ENCODE results near the gene TPSAB1. TPM values are rescaled to one million over a fixed set of nuclear protein-coding genes. Genes with fewer than 3 reads are reported as not detected.

The TPSAB1 gene
- total RNA-seq, 1 experiment from 2014 or later, result not detected

DNA sequence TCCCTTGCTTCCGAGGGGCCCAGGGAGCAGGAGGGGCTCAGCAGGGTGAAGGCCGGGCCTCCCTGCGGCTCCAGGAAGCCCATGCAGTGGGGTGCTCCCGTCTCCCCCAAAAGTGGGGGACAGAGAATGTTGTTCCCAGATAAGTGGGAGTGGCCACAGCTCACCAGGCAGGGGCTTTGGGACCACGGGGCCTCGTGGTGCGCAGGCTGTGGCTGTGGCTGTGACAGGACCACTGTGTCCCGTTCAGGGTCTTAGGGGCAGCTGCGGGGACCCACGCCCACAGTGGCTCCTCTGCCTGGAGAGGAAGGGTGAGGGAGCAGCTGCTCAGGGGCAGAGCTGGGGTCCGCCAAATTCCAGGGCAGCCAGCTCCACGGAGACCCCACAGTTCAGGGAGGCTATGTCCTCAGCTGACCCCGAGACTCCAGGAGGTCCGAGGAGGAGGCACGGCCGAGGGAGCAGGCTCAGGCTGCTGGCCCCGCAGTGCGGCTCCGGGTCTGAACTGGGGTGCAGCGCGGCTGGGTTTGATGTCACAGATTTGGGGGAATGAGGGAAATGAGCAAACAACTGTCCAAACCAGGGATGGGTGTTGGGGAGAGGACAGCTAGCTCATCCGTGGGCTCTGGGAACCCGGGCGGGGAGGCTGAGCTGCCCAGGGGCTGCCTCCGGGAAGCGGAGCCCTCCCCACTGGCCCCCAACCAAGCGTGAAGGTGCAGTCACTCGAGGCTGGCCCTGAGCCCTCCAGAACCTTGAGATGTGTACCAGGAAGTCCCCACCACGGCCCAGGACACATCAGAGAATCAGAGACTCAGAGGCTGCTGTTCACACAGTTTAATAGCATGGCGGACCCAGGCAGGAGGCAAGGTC lies 38.8 kb downstream of the TPSAB1 start:
- DNase-seq (ENCODE audit: unreplicated experiment), result no peak
- CTCF ChIA-PET, result interaction anchor here (0.7 kb wide), 1 partner anchor 958 kb away, joined by 3 read pairs; no protein-coding TSS in a partner anchor
- H3K4me3 Mint-ChIP-seq (ENCODE audit: unreplicated experiment), result no peak overlapping the region
- POLR2A ChIA-PET, result no interaction called here
- no peaks in the 10 kb centered on the region for H3K36me3 Mint-ChIP-seq (ENCODE audit: insufficient read depth, unreplicated experiment)
- no peaks in the 10 kb centered on the region for H3K9me3 Mint-ChIP-seq (ENCODE audit: unreplicated experiment)
- no peak overlapping the region for H3K27ac Mint-ChIP-seq (ENCODE audit: low read depth, unreplicated experiment)
- BruUV-seq (replicated peaks), result no TSS peak
- no peaks in the 10 kb centered on the region for H3K4me1 Mint-ChIP-seq (ENCODE audit: insufficient read depth, unreplicated experiment)
- TF ChIP-seq, protein P1, sequence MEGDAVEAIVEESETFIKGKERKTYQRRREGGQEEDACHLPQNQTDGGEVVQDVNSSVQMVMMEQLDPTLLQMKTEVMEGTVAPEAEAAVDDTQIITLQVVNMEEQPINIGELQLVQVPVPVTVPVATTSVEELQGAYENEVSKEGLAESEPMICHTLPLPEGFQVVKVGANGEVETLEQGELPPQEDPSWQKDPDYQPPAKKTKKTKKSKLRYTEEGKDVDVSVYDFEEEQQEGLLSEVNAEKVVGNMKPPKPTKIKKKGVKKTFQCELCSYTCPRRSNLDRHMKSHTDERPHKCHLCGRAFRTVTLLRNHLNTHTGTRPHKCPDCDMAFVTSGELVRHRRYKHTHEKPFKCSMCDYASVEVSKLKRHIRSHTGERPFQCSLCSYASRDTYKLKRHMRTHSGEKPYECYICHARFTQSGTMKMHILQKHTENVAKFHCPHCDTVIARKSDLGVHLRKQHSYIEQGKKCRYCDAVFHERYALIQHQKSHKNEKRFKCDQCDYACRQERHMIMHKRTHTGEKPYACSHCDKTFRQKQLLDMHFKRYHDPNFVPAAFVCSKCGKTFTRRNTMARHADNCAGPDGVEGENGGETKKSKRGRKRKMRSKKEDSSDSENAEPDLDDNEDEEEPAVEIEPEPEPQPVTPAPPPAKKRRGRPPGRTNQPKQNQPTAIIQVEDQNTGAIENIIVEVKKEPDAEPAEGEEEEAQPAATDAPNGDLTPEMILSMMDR (IDR thresholded peaks at IDR 0.05; ENCODE audit: unreplicated experiment), result no peak
- H3K27me3 Mint-ChIP-seq (ENCODE audit: insufficient read depth, unreplicated experiment), result peaks cover 29% of the 10 kb centered on the region
- intact Hi-C loops (cut with micrococcal nuclease), result no loop called here

DNA sequence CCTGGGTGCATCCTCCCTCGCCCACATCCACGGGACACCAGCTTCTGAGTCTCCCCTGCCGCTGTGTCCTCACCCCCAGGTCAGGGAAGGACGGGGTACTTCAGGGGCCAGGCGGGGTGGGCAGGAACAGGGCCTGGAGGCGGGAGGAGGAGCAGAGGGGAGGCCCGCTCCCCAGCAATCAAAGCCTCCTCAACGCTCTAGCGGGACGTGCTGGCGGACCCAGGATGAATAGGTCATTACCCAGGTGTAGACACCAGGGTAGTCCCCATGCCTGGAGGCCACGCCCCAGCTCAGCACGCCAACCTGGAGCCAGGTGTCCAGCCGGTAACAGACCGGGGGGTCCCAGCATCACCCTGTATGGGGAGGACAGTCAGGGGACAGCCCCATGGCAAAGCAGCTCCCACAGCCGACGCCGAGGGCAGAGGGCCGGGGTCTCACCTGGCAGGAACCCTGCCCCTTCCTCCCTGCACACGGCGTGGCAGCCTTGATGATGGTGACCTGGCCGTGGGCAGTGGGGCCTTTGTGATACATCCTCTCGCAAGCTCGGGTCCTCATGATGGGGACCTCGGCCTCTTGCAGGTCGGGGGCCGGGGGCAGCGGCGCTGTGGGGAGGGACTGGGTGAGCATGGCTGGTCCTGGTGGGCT lies 39.6 kb downstream of the TPSAB1 start:
- H3K9me3 Mint-ChIP-seq (ENCODE audit: unreplicated experiment), result no peaks in the 10 kb centered on the region
- ChIA-PET CTCF (interaction anchor here (0.7 kb wide), 1 partner anchor 20 kb away, joined by 4 read pairs; no protein-coding TSS in a partner anchor), POLR2A (no interaction called here)
- TF ChIP-seq, protein P1 (IDR thresholded peaks at IDR 0.05; ENCODE audit: unreplicated experiment), result no peak
- no TSS peak for BruUV-seq (replicated peaks)
- peaks cover 24% of the 10 kb centered on the region for H3K27me3 Mint-ChIP-seq (ENCODE audit: insufficient read depth, unreplicated experiment)
- no peak overlapping the region for H3K4me3 Mint-ChIP-seq (ENCODE audit: unreplicated experiment)
- H3K4me1 Mint-ChIP-seq (ENCODE audit: insufficient read depth, unreplicated experiment), result no peaks in the 10 kb centered on the region
- H3K27ac Mint-ChIP-seq (ENCODE audit: low read depth, unreplicated experiment), result no peak overlapping the region
- no peaks in the 10 kb centered on the region for H3K36me3 Mint-ChIP-seq (ENCODE audit: insufficient read depth, unreplicated experiment)
- no peak for DNase-seq (ENCODE audit: unreplicated experiment)
- intact Hi-C loops (cut with micrococcal nuclease), result no loop called here

DNA sequence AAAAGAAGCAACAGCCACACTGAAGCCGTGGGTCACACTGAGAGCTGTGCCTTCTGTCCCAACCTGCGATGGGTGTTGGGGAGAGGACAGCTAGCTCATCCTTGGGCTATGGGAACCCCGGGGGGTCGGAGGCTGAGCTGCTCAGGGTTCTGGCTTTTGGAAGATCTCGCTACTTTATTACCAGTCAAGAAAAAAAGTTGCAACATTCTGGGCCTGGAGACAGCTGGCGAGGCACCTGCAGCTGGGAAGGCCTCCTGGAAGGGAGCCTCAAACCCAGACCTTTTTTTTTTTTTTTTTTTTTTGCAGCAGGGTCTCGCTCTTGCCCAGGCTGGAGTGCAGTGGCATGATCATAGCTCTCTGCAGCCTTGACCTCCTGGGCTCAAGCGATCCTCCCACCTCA lies 40.3 kb downstream of the TPSAB1 start:
- no peak for DNase-seq (ENCODE audit: unreplicated experiment)
- POLR2A ChIA-PET, result no interaction called here
- Mint-ChIP-seq H3K4me3 (ENCODE audit: unreplicated experiment) (no peak overlapping the region), H3K9me3 (ENCODE audit: unreplicated experiment) (no peaks in the 10 kb centered on the region), H3K36me3 (ENCODE audit: insufficient read depth, unreplicated experiment) (no peaks in the 10 kb centered on the region), H3K27ac (ENCODE audit: low read depth, unreplicated experiment) (no peak overlapping the region), H3K4me1 (ENCODE audit: insufficient read depth, unreplicated experiment) (no peaks in the 10 kb centered on the region), H3K27me3 (ENCODE audit: insufficient read depth, unreplicated experiment) (peaks cover 17% of the 10 kb centered on the region)
- TF ChIP-seq, protein P1 (IDR thresholded peaks at IDR 0.05; ENCODE audit: unreplicated experiment), result no peak
- CTCF ChIA-PET, result interaction anchor here (0.7 kb wide), 1 partner anchor 19 kb away, joined by 4 read pairs; no protein-coding TSS in a partner anchor
- intact Hi-C loops (cut with micrococcal nuclease), result no loop called here
- no TSS peak for BruUV-seq (replicated peaks)

DNA sequence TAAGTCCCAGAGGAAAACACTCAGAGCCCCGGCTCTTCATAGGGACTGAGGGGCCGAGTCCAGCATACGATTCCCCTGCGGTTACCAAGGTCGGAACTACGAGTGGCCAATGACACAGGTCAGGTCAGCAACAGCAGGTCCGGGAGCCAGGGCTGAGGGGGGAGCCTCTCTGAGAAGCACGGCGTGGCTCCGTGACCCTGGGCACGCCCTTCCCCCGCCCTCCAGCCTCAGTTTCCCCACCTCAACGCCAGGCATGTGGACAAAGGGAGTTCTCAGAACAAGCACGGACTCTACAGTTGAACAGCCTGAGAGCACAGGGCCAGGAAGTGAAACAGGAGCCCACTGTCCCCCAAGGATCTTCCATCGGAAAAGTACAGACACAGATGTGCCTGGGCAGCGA lies 41.0 kb downstream of the TPSAB1 start:
- BruUV-seq (replicated peaks), result no TSS peak
- ChIA-PET POLR2A (no interaction called here), CTCF (interaction anchor here (0.6 kb wide), 1 partner anchor 169 kb away, joined by 3 read pairs; no protein-coding TSS in a partner anchor)

More for the DNA sequence above, 41.0 kb downstream of the TPSAB1 start:
- H3K4me3 Mint-ChIP-seq (ENCODE audit: unreplicated experiment), result no peak overlapping the region
- no peaks in the 10 kb centered on the region for H3K36me3 Mint-ChIP-seq (ENCODE audit: insufficient read depth, unreplicated experiment)
- peaks cover 11% of the 10 kb centered on the region for H3K27me3 Mint-ChIP-seq (ENCODE audit: insufficient read depth, unreplicated experiment)
- H3K9me3 Mint-ChIP-seq (ENCODE audit: unreplicated experiment), result no peaks in the 10 kb centered on the region
- intact Hi-C loops (cut with micrococcal nuclease), result no loop called here
- no peak overlapping the region for H3K27ac Mint-ChIP-seq (ENCODE audit: low read depth, unreplicated experiment)
- no peaks in the 10 kb centered on the region for H3K4me1 Mint-ChIP-seq (ENCODE audit: insufficient read depth, unreplicated experiment)
- DNase-seq (ENCODE audit: unreplicated experiment), result no peak
- TF ChIP-seq, protein P1 (IDR thresholded peaks at IDR 0.05; ENCODE audit: unreplicated experiment), result no peak

Measured in MCF 10A (cell line).